Neuron (in vitro differentiated cells): ENCODE data around the gene MGST1.
"Not testable (repeated sequence)": the region's sequence is repeated elsewhere in the genome, so short reads cannot be mapped to it uniquely, and the experiment has no call there.

Experiments
- H2AFZ ChIP-seq: one replicate; pipeline ENCODE4 v1.6.1; 2013; ENCODE audit warnings: low read depth, mild to moderate bottlenecking, inconsistent platforms, low read length, moderate library complexity
- H3K27me3 ChIP-seq: one replicate; pipeline ENCODE4 v1.6.1; 2013; ENCODE audit warnings: low read length; ENCODE audit not compliant: insufficient read depth
- H3K36me3 ChIP-seq: one replicate; pipeline ENCODE4 v1.6.1; 2013; ENCODE audit warnings: low read length; ENCODE audit not compliant: insufficient read depth
- H3K4me1 ChIP-seq: one replicate; pipeline ENCODE4 v1.6.1; 2013; ENCODE audit warnings: low read length; ENCODE audit not compliant: insufficient read depth
- H3K4me3 ChIP-seq: 2 replicates; pipeline ENCODE4 v1.5.1; 2013; ENCODE audit warnings: mild to moderate bottlenecking, low read length, moderate library complexity
- H3K9me3 ChIP-seq: one replicate; pipeline ENCODE4 v1.6.1; 2013; ENCODE audit warnings: low read length

Gene MGST1

GRCh38 chr12:16361142-16361783, 13.8 kb downstream of the MGST1 start:
- H3K4me1 ChIP-seq: no peaks in the 10 kb centered on the region
- no peaks in the 10 kb centered on the region for H3K27me3 ChIP-seq
- no peak overlapping the region for H3K4me3 ChIP-seq
- no peaks in the 10 kb centered on the region for H3K9me3 ChIP-seq
- H3K36me3 ChIP-seq: peaks cover 2% of the 10 kb centered on the region
- no peak overlapping the region for H2AFZ ChIP-seq

- Histone ChIP-seq H3K4me3 (no peak overlapping the region), H3K4me1 (no peaks in the 10 kb centered on the region), H3K36me3 (peaks cover 2% of the 10 kb centered on the region)
Measured at GRCh38 chr12:16362550-16362949, 15.1 kb downstream of the MGST1 start.

GRCh38 chr12:16369156-16369555, 21.7 kb downstream of the MGST1 start:
- H3K27me3 ChIP-seq: no peaks in the 10 kb centered on the region
- no peaks in the 10 kb centered on the region for H3K9me3 ChIP-seq
- H3K4me1 ChIP-seq: no peaks in the 10 kb centered on the region
- no peak overlapping the region for H3K4me3 ChIP-seq
- H3K36me3 ChIP-seq: no peaks in the 10 kb centered on the region
- no peak overlapping the region for H2AFZ ChIP-seq

More at GRCh38 chr12:16362550-16362949, 15.1 kb downstream of the MGST1 start:
- H3K27me3 ChIP-seq: no peaks in the 10 kb centered on the region
- H2AFZ ChIP-seq: no peak overlapping the region
- H3K9me3 ChIP-seq: no peaks in the 10 kb centered on the region

- Histone ChIP-seq H3K9me3 (no peaks in the 10 kb centered on the region), H2AFZ (no peak overlapping the region), H3K27me3 (no peaks in the 10 kb centered on the region), H3K36me3 (no peaks in the 10 kb centered on the region), H3K4me3 (no peak overlapping the region), H3K4me1 (no peaks in the 10 kb centered on the region)
Measured at GRCh38 chr12:16370096-16370495, 22.7 kb downstream of the MGST1 start.

GRCh38 chr12:16382652-16383312, 35.3 kb downstream of the MGST1 start:
- H3K27me3 ChIP-seq, H3K4me3 ChIP-seq, H3K9me3 ChIP-seq, H2AFZ ChIP-seq, H3K36me3 ChIP-seq, H3K4me1 ChIP-seq: not testable (repeated sequence)

- H3K4me1 ChIP-seq: no peaks in the 10 kb centered on the region
- H3K9me3 ChIP-seq: no peaks in the 10 kb centered on the region
- no peak overlapping the region for H3K4me3 ChIP-seq
- H2AFZ ChIP-seq: no peak overlapping the region
- H3K36me3 ChIP-seq: no peaks in the 10 kb centered on the region
- H3K27me3 ChIP-seq: no peaks in the 10 kb centered on the region
Measured at GRCh38 chr12:16384732-16385131, 37.3 kb downstream of the MGST1 start.

GRCh38 chr12:16385782-16386646, 38.6 kb downstream of the MGST1 start:
- no peaks in the 10 kb centered on the region for H3K9me3 ChIP-seq
- H3K36me3 ChIP-seq: no peaks in the 10 kb centered on the region
- no peaks in the 10 kb centered on the region for H3K4me1 ChIP-seq
- no peak overlapping the region for H2AFZ ChIP-seq
- no peaks in the 10 kb centered on the region for H3K27me3 ChIP-seq
- no peak overlapping the region for H3K4me3 ChIP-seq

GRCh38 chr12:16387919-16388318, 40.5 kb downstream of the MGST1 start:
- Histone ChIP-seq H2AFZ (no peak overlapping the region), H3K36me3 (no peaks in the 10 kb centered on the region), H3K27me3 (no peaks in the 10 kb centered on the region), H3K4me1 (no peaks in the 10 kb centered on the region), H3K9me3 (no peaks in the 10 kb centered on the region), H3K4me3 (no peak overlapping the region)

- Histone ChIP-seq H3K36me3 (no peaks in the 10 kb centered on the region), H3K27me3 (no peaks in the 10 kb centered on the region), H2AFZ (no peak overlapping the region), H3K4me1 (no peaks in the 10 kb centered on the region), H3K4me3 (no peak overlapping the region), H3K9me3 (no peaks in the 10 kb centered on the region)
Measured at GRCh38 chr12:16389594-16389993, 42.1 kb downstream of the MGST1 start.

GRCh38 chr12:16392846-16393535, 45.5 kb downstream of the MGST1 start:
- Histone ChIP-seq H2AFZ (no peak overlapping the region), H3K9me3 (no peaks in the 10 kb centered on the region)

GRCh38 chr12:16399101-16399500, 51.7 kb downstream of the MGST1 start:
- no peaks in the 10 kb centered on the region for H3K27me3 ChIP-seq
- no peaks in the 10 kb centered on the region for H3K9me3 ChIP-seq
- H3K4me3 ChIP-seq: no peak overlapping the region
- H3K36me3 ChIP-seq: no peaks in the 10 kb centered on the region
- H2AFZ ChIP-seq: no peak overlapping the region
- no peaks in the 10 kb centered on the region for H3K4me1 ChIP-seq

More at GRCh38 chr12:16392846-16393535, 45.5 kb downstream of the MGST1 start:
- H3K27me3 ChIP-seq: no peaks in the 10 kb centered on the region
- H3K4me1 ChIP-seq: no peaks in the 10 kb centered on the region
- no peaks in the 10 kb centered on the region for H3K36me3 ChIP-seq
- H3K4me3 ChIP-seq: no peak overlapping the region

GRCh38 chr12:16401835-16402234, 54.4 kb downstream of the MGST1 start:
- not testable (repeated sequence) for H3K9me3 ChIP-seq, H2AFZ ChIP-seq, H3K4me1 ChIP-seq, H3K4me3 ChIP-seq, H3K27me3 ChIP-seq, H3K36me3 ChIP-seq

- Histone ChIP-seq H3K9me3 (no peaks in the 10 kb centered on the region), H3K27me3 (no peaks in the 10 kb centered on the region), H3K4me3 (no peak overlapping the region), H2AFZ (no peak overlapping the region), H3K36me3 (no peaks in the 10 kb centered on the region), H3K4me1 (no peaks in the 10 kb centered on the region)
Measured at GRCh38 chr12:16407346-16407745, 59.9 kb downstream of the MGST1 start.
